HG03280 (cell line): ENCODE results near the gene ATP11A.
"Not testable (repeated sequence)": the region's sequence is repeated elsewhere in the genome, so short reads cannot be mapped to it uniquely, and the experiment has no call there.

Experiments used
- ATAC-seq: cut with Tn5 transposase; IDR thresholded peaks from one replicate; pipeline ENCODE4 v1.9.1; 2021; ENCODE audit warnings: mild to moderate bottlenecking, moderate library complexity; ENCODE audit not compliant: unreplicated experiment

Gene ATP11A

DNA sequence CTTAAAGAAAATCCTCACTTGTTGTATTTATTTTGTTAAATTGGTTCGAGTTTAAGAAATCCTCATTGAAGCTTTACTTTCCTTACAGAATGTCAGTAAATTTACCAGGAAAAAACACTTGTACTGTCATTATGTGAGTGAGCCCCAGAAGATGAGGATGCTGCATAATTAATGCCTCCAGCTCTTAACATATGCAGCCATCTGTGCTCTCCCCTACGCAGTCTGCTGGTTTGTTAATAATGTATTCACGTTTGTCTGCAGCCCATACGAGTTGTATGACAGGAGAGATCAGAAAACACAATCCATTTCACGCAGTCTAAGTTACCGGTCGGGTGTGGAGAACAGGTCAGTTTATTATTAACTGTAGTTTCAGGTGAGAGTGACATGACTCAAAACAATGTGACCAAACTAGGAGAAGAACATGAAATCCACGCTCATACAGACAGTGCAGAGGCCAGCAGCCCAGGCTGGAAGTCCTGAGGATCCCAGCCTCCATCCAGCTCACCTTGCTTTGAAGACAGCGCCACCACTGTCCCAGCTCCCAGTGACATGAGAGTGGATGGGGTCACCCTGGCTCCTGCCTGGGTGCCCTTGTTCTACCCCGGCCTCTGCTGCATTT, 19.8 kb upstream of the ATP11A start:
- ATAC-seq: no peak

DNA sequence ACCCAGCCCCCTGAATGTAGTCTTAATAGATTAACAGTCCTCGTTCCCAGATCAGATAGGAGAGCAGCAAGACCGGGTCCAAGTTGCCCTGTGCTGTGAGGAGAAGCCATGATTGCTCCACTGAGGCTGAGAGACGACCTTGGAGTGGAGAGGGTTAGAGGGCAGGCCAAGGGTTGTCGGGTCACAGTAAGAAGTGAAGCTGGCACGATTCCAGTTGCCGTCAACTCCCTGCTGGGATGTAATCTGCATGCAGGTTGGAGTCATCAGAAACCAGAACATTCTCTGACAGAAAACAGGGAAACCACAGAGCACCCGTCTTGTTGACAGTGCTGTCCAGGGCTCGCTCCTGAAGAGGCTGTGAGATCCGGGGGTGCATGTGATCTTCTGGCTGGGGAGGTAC, 19.0 kb upstream of the ATP11A start:
- ATAC-seq: no peak

DNA sequence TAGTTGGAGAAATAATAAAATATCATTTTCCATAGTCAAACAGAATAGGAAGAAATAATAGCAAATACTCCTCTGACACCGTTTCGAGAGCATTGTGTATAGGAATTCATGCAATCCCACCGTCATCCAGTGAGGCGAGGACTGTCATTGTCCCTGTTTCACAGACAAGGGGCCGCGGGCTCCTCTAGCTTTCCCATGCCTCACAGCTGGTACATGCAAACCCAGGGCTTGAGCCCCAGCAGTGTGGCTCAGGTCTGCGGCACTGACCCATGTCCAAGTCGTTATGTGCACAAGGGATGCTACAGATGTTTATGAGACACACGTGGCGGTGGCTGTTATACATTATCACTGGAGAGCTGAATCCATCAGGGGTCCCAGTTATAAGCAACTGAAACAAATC, 18.5 kb upstream of the ATP11A start:
- ATAC-seq: no peak

DNA sequence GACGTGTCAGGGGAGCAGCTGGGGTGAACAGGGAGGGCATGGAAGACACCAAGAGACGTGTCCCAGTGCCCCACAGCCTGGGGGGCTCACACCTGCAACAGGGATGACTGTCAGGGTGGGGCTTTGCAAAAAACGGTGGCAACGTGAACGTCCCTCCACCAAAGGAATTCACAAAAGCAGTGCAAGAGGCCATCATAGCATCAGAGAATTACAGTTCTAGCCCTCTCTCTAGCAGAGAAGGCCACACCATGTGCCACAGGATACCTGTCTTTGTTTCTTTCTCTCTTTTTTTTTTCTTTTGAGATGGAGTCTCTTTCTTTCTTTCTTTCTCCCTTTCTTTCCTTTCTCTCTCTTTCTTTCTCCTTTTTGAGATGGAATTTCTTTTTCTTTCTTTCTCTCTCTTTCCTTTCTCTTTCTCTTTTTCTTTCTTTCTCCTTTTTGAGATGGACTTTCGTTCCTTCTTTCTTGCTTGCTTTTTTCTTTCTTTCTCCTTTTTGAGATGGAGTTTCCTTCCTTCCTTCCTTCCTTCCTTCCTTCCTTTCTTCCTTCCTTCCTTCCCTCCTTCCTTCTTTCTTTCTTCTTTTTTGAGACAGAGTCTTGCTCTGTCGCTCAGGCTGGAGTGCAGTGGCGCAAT, 17.1 kb upstream of the ATP11A start:
- ATAC-seq: no peak

DNA sequence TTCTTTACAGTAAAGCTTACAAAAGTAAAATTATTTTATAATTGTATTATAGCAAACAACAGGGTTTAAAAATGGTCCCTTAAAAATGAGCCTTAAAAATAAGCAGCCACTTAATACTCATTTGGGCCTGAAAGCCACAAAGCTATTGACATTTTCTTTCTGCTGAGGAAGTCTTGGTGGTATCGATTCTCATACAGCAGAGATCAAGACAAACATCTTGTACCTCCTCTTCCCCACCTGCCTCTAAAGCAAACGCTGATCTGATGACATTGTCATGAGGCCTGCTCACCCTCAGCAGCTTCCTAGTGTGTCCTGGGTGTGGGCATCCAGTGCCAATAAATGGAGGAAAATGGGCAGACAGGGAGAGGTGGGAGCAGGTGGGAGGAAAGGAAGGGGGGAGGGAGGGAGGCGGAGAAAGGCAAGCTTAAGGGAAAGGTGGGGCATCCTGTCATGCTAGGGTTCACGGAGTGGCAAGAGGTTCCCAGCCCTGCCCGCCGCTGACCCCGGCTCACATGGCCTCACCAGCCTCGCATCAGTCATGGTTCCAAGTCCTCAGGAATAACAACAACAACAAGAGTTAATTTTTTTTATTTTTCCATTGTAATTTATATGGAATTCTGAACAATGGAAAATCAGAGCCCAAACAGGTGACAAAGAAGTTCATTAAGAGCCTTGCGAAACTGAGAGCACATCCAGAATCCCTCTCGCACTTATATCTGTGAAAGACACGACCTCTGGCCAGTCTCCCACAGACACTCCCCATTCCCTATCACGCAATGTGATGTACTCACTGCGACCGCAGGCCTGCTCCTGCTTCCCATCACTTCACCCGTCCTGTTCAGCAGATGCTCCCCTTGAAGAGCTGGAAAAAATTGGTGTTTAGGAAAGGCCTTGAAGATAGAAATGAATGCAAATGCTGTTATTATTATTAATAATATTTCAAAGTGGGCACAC, 15.1 kb upstream of the ATP11A start:
- ATAC-seq: no peak

DNA sequence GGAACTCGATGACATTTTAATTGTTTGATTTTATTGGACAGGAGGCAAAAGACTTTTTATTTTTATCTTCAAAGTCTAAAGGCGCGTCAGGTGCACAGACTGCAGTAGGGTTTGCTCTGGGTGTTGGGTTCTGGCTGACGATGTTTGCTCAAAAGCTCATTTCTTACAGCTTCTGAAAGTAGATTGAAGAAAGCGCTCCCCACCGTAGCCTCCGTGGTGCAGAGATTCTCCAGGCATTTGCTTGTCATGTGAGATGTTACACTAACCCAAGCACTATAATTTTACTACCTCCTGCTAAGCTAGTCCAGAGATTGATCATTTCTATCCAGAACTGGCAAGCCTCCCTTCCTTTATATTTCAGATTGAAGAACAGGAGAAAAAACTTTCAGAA, 14.5 kb upstream of the ATP11A start:
- no peak for ATAC-seq

DNA sequence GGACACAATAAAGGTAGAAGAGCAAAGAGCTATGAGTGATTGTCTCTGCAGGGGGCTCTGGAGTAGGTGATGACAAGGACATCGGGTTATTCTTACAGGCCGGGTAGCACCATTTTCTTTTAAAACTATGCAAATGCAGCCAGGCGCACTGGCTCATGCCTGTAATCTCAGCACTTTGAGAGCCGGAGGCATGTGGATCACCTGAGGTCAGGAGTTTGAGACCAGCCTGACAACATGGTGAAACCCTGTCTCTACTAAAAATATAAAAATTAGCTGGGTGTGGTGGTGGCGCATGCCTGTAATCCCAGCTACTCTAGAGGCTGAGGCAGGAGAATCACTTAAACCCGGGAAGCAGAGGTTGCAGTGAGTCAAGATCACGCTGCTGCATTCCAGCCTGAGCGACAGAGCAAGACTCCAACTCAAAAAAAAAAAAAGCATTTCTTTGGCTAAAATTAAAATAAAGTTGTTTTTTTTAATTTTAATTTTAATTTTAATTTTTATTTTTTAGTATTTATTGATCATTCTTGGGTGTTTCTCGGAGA, 12.3 kb upstream of the ATP11A start:
- not testable (repeated sequence) for ATAC-seq

DNA sequence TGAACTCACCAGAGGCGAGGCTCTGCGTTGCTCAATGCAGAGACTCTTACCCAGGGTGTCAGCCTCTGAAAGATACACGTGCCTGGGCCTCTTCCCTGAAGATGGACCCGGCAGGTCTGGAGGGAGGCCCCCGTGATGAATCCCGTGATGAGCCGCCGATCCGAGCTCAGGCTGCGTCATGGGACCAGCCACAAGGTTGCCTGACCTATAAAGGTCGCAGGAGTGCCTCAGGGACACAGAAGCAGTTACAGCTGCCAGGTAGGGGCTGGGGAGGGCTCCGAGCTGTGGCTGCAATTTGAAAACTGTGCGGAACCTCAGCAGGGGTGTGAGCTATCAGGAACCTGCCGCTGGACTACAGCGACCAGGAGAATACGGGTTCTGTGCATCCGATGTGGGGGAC, 10.5 kb upstream of the ATP11A start:
- no peak for ATAC-seq

DNA sequence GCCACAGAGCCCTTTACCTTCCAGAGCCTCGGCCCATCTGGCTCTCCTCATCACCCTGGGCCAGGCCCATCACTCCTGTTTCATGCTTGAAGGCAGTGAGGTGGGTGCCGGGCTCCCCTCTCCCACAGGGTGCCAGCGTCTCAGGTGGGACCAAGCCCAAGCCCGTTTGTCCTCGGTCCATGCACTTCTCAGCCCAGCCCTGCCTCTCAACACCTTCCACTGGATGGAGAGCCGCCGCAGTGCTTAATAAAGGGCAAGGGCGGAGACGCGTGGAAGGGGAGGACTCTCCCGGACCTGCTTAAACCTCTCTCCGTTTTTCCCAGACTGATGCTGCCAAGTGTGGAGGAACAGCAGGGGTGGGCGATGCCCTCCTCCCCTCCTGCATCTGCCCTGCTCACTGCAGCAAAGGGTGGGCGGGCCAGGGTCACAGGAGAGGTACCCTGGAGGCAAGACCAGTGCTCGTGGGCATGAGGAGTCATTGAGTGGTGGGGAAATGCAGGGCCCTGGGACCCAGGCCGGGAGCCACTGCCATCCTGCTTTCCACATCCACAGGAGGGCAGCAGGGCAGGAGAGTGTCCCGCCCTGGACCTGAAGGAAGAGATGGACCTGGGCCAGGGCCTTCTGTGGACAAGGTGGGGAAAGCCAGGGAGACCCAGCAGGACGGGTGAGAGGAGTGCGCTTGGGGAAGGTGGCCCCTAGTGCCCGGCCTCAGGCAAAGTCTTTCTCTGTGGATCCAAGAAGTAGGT, 9.7 kb upstream of the ATP11A start:
- ATAC-seq: no peak

DNA sequence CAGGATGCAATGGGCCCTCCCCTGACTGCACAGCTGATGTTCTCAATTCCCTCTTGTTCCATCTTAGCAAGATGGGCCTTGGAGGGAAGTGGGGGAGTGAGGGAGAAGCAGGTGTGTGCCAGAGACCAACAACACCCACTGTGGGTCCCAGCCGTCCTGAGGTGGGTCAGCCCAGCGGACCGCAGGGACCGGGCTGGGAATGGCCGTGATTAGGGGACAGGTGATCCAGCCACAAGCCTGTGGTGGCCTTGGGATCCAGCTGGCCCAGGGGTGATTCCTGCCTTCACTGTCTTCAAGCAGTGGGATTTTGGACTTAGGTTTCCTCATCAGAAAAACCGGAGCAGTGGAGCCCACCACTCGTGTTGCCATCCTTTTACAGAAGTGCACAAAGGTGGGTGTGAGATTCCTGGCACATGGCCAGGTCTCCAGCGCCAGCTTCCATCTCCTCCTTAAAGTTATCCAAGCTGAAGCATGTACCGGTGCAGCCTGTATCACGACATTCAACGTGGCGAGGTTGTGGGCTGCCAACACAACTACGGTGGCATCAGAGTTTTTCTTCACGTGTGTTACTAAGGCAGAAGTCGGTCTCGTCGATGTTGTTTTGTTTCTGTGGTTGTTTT, 9.0 kb upstream of the ATP11A start:
- no peak for ATAC-seq

DNA sequence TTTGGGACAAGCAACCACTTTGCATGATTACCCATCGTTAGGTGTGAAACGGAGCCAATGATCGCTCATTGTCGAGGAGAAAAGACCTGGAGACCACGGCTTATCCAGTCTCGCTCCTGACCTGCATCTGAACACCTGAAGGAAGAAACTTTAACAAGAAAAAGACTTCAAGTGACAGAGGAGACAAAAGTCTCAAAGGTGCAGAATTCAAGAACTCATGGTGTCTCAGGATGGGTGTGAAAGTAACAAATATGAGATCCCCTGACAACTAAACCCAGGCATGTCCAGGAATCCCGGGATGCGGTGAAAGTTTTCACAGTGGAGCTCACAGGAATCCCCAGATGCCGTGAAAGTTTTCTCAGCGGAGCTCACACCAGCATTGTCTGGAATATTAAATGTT, 6.3 kb upstream of the ATP11A start:
- no peak for ATAC-seq

DNA sequence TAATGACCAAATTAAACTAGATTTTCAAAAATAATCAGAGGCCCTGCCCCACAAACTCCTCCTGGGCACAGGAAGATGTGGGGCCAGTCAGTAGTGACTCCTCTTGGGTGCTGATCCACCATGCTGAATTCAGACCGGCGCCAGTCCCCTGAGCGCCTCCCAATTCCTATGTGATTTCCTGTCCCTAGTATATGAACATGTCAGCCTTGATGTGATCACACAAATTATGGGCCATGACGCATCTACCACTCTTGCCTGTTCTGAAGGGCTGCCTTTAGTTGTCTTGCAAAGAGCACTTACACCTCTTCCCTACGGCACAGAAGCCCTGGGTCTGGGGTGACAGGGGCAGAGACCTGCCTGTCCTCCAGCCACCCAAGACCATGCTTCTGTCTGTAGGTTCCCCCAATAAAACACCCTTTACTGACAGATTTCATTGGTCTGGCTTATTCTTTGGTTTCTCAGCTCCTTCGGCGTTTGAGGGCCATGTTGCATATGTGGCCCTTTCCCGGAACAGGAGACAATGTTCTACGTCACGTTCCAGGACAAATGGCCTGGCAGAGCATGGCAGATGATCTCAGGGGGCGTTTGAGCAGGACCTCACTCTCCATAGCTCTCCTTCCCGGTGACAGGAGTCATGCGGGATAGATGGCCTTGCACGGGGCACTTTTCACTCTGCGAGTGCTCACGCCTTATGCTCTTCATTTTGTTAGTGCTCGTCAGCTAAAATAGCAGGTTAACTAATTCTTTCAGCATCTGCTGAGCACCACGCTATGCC, 5.6 kb upstream of the ATP11A start:
- ATAC-seq: no peak

DNA sequence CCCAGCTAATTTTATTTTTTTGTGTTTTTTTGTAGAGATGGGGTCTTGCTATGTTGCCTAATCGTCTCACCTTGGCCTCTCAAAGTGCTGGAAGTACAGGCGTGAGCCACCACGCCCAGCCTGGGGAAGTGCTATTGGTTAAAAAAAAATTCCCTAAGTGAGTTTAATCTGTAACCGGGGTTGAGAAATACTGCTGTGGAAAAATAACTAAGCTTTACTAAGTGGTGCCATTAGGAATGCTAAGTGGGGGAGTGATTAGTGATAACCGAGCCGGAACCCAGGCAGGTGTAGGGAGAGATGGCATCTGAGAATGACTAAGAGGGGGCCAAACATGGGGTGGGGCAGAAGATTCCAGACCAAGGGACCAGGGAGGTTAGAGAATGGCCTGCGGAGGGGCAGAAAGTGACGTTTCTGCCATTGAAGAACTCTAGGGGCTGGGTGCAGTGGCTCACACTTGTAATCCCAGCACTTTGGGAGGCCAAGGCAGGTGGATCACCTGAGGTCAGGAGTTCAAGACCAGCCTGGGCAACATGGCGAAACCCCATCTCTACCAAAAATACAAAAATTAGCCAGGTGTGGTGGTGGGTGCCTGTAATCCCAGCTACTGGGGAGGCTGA, 4.5 kb upstream of the ATP11A start:
- ATAC-seq: not testable (repeated sequence)

DNA sequence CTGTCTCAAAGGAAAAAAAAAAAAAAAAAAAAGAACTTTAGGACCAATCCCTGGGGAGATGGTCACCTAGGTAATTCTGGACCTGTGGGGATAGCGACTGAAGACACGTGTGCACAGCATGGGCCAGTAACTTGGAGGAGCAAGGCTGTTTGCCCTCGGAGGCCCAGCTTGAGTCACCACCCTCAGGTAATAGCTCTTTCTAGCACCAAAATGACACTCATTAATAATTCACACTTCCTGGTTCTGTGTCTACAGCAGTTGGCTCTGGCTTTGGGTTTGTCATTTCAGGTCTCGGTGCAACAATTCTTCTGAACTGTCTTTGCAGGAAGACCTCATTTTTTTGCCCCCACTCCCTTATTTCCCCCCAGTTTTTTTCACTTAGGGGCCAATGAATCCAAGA, 3.9 kb upstream of the ATP11A start:
- ATAC-seq: no peak

DNA sequence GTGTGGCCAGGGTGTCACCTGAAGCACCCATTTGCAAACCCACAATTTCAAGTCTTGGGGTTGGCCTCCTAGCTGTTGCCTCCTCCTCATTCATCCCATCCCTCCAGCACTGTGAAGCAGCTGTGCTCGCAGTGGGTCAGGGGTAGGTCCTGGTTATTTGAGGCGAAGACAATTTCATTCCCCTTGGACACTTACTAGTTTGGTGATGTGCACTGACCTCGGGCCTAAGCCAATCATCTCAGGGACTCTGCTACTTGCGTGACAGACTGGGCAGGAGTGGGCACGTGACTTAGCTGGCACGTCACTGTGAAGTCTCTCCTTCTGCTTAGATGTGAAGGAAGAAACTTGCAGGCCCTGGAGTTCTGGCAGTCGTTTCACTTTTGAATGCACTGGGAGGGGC, 3.5 kb upstream of the ATP11A start:
- ATAC-seq: no peak

DNA sequence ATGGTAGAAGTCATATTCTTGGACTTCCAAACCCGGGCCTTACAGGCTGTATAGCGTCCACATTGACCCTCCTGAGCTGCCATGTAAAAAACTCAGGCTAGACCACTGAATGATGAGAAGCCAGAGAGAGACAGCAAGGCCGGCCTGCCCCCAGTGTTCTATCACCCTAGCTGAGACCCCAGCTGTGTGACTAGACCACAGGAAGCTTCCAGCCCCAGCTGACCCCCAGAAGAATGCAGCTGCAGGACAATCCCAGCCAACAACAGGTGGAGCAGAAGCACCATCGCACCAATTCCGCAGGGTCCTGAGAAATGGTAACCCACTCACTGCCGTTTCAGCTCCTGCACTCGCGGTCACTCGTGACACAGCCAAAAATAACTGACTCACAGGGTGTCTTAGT, 2.9 kb upstream of the ATP11A start:
- ATAC-seq: no peak

DNA sequence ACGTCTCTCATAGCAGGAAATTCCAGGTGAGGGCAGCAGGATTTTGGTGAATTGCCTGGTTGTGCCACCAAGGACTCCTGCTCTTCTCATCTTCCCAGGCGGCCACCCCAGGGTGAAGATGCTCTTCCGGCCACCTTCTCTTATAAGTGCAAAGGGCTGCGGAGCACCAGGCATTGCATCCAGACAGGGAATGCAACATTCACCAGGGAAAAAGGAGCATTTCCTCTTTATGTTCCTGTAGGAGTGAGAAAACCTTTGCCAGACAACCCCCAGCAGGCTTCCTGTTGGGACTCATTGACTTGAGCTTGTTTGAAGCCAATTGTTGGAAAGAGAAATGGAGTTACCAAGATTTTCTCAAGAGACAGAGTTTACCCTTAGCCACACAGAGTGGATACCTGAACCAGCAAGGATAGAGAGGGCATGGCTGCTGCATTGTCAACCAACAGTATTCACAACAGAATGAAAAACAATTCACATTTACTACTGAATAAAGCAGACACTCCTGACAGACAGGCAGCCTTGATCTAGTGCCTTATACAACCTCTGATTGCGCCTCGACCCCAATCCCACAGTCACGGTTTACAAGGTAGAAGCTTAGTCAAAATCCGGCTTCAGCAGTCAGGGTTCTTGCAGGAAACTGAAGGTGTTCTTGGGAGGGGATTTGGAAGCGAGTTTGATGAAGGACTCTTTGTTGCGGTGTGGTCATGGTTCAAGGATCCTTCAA, 1.8 kb upstream of the ATP11A start:
- no peak for ATAC-seq

DNA sequence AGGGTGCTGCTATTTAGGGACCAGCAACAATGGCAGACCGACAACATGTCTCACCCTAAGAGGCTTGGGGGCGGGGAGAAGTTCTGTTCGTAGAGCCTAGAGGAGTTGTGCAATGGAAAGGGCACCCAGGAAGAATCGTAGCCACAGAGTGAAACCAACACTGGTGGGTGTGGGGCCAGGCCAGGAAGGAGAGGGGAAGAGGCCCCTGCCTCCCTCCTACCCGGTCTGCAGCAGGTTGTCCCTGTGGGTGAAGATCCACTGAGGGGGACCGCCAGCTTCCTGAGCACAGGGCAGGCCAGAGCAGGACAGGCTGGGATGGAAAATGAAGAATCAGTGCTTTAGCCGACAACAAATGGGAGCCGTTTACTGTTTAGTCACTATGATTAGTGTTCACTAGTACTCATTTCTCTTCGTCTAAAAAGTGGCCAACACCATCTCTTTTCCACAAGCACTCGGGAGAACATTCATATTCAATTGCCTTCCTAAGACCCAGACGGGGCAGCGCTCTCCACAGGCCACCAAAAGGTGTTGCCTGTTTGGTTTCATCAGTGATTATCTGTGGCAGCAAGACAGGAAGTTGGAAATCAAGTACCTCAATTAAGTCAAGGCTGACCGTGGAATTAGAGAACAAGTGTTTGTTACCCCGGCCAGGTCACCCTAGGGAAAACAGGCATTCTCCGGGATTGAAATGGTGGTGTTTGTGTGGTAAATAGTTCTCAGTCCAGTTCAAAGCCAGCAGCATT, 1.1 kb upstream of the ATP11A start:
- ATAC-seq: no peak
